MM.1S (cell line): Measurements from ENCODE around the gene LRIT2.

Source experiments
- CTCF ChIP-seq: fragments of 300-600 bp; sonication (generic); IDR thresholded peaks from 2 replicates; pipeline ENCODE4 v1.5.1; 2016; ENCODE audit warnings: antibody characterized with exemption, low read length, mixed read lengths
- EZH2 ChIP-seq: fragments of 300-600 bp; sonication (generic); optimal IDR thresholded peaks from 2 replicates; pipeline ENCODE3; 2017; ENCODE audit warnings: low read depth, mild to moderate bottlenecking, antibody characterized with exemption, low read length, mixed read lengths

GRCh38 chr10:84214612-84215235, 10.6 kb downstream of the LRIT2 start:
- TF ChIP-seq CTCF = peak; percentile 69
- TF ChIP-seq EZH2 = no peak
